MM.1S (cell line): Measurements from ENCODE around the gene DEDD2.

Experiments
- DNase-seq: peaks from one replicate; pipeline ENCODE4 v3.0.0-alpha.2; 2015
- H2AFZ ChIP-seq: fragments of 300-600 bp; sonication (generic); 2 replicates; pipeline ENCODE4 v1.6.0; 2016; ENCODE audit warnings: antibody characterized with exemption, low read length
- H3F3A ChIP-seq: fragments of 300-600 bp; sonication (generic); 2 replicates; pipeline ENCODE4 v1.6.1; 2016; ENCODE audit warnings: mild to moderate bottlenecking, antibody characterized with exemption, low read length, moderate library complexity, mixed read lengths; ENCODE audit not compliant: insufficient read depth
- H3K27ac ChIP-seq: fragments of 300-600 bp; sonication (generic); 2 replicates; pipeline ENCODE4 v1.5.1; 2016; ENCODE audit warnings: mild to moderate bottlenecking, low read length
- H3K27me3 ChIP-seq: fragments of 300-600 bp; sonication (generic); replicated peaks from 2 replicates; pipeline ENCODE4 v1.6.0; 2016; ENCODE audit warnings: low read length; ENCODE audit not compliant: insufficient read depth
- H3K36me3 ChIP-seq: fragments of 300-600 bp; sonication (generic); replicated peaks from 2 replicates; pipeline ENCODE4 v1.6.1; 2016; ENCODE audit warnings: mild to moderate bottlenecking, low read length, mixed read lengths; ENCODE audit not compliant: insufficient read depth
- H3K4me1 ChIP-seq: fragments of 300-600 bp; sonication (generic); 2 replicates; pipeline ENCODE4 v1.6.1; 2016; ENCODE audit warnings: low read length, mixed read lengths
- H3K4me2 ChIP-seq: fragments of 300-600 bp; sonication (generic); 2 replicates; pipeline ENCODE4 v1.6.0; 2016; ENCODE audit warnings: low read depth, low read length
- H3K4me3 ChIP-seq: fragments of 300-600 bp; sonication (generic); 2 replicates; pipeline ENCODE4 v1.5.1; 2016; ENCODE audit warnings: low read length, mixed read lengths
- H3K79me2 ChIP-seq: fragments of 300-600 bp; sonication (generic); 2 replicates; pipeline ENCODE4 v1.6.1; 2016; ENCODE audit warnings: mixed run types, low read length, mixed read lengths
- H3K9ac ChIP-seq: fragments of 300-600 bp; sonication (generic); 2 replicates; pipeline ENCODE4 v1.6.1; 2016; ENCODE audit warnings: low read length, mixed read lengths
- H3K9me2 ChIP-seq: fragments of 300-600 bp; sonication (generic); replicated peaks from 2 replicates; pipeline ENCODE4 v1.6.1; 2016; ENCODE audit warnings: mild to moderate bottlenecking, low read length, mixed read lengths; ENCODE audit not compliant: insufficient read depth
- H3K9me3 ChIP-seq: fragments of 300-600 bp; sonication (generic); replicated peaks from 2 replicates; pipeline ENCODE4 v1.6.1; 2016; ENCODE audit warnings: mild to moderate bottlenecking, low read length, mixed read lengths; ENCODE audit not compliant: insufficient read depth
- H4K20me1 ChIP-seq: fragments of 300-600 bp; sonication (generic); 2 replicates; pipeline ENCODE4 v1.6.1; 2016; ENCODE audit warnings: mild to moderate bottlenecking, low read length, moderate library complexity, mixed read lengths; ENCODE audit not compliant: insufficient read depth
- EZH2 ChIP-seq: fragments of 300-600 bp; sonication (generic); optimal IDR thresholded peaks from 2 replicates; pipeline ENCODE3; 2017; ENCODE audit warnings: low read depth, mild to moderate bottlenecking, antibody characterized with exemption, low read length, mixed read lengths
- EZH2phosphoT487 ChIP-seq: fragments of 300-600 bp; sonication (generic); IDR thresholded peaks from 2 replicates; pipeline ENCODE4 v1.6.1; 2018; ENCODE audit warnings: antibody characterized with exemption, low read length
- TF ChIP-seq, protein P1 (sequence below): fragments of 300-600 bp; sonication (generic); IDR thresholded peaks from 2 replicates; pipeline ENCODE4 v1.5.1; 2016; ENCODE audit warnings: antibody characterized with exemption, low read length, mixed read lengths

DEDD2 gene

DNA sequence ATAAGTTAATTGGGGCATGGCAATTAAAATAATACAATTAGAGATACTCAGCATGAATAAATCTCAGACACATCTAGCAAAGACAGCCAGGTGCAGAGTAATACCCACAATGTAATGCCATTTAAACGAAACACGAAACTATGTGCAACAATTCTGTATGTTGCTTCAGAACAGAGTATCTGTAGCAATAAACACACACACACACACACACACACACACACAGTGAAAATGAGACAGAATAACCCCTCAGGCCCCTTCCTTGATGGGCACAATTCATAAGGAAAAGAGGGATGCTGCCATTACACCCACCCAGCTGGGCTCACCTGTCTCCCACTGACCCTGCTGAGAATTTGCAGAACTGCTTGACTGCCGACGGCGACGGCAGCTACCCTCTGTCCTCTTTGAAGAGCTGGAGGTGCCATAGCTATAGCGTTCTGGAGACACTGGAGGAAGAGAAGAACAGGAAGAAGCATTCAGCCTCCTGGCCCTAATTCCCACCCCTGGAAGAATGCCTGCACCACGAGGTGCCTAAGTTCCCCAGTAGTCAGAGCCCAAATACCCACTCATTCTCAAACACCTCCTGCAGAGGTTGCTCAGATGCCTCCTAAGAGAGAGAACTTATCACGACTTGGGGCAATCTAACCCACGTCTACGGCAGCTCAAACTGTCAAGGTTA lies 2.5 kb downstream of the DEDD2 start:
- Histone ChIP-seq H3K27me3 (no peaks in the 10 kb centered on the region), H3K9me3 (no peaks in the 10 kb centered on the region), H3K4me2 (0 out of 2 replicates have a peak overlapping the region, but pooled peaks have one; percentile 96), H3K27ac (no peak overlapping the region), H3K79me2 (peaks cover 81% of the 10 kb centered on the region), H3K4me3 (no peak overlapping the region), H3F3A (peaks cover 6% of the 10 kb centered on the region), H3K36me3 (peaks cover 7% of the 10 kb centered on the region; the same call in 1 of the 2 replicates), H3K9ac (no peak overlapping the region), H2AFZ (no peak overlapping the region), H4K20me1 (peaks cover 20% of the 10 kb centered on the region), H3K4me1 (peaks cover 24% of the 10 kb centered on the region), H3K9me2 (no peaks in the 10 kb centered on the region)
- no peak for DNase-seq
- TF ChIP-seq, protein P1, sequence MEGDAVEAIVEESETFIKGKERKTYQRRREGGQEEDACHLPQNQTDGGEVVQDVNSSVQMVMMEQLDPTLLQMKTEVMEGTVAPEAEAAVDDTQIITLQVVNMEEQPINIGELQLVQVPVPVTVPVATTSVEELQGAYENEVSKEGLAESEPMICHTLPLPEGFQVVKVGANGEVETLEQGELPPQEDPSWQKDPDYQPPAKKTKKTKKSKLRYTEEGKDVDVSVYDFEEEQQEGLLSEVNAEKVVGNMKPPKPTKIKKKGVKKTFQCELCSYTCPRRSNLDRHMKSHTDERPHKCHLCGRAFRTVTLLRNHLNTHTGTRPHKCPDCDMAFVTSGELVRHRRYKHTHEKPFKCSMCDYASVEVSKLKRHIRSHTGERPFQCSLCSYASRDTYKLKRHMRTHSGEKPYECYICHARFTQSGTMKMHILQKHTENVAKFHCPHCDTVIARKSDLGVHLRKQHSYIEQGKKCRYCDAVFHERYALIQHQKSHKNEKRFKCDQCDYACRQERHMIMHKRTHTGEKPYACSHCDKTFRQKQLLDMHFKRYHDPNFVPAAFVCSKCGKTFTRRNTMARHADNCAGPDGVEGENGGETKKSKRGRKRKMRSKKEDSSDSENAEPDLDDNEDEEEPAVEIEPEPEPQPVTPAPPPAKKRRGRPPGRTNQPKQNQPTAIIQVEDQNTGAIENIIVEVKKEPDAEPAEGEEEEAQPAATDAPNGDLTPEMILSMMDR, result no peak
- TF ChIP-seq EZH2, result no peak
- no peak for TF ChIP-seq EZH2phosphoT487

DNA sequence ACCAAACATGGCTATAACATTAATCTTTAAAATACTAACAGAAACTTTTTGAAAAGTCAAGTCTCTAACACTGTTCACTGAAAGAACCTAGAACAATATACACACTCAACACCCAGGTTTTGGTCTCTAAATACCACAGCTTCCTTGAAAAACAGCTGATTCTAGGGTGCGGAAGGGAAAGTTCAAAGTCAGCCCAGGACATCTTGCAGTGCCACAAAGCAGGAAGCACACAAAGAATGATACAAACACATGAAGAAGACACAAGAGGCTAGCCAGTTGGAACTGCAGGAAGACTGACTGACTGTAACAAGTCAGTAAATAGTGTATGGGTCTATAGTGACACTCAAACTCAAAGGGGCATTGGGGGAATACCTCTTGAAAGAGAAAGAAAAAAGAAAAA lies 4.6 kb downstream of the DEDD2 start:
- H2AFZ ChIP-seq, result no peak overlapping the region
- DNase-seq, result no peak
- TF ChIP-seq, protein P1, result no peak
- TF ChIP-seq EZH2phosphoT487, result no peak
- no peaks in the 10 kb centered on the region for H3K9me2 ChIP-seq
- H3F3A ChIP-seq, result no peaks in the 10 kb centered on the region
- no peak overlapping the region for H3K27ac ChIP-seq
- no peak overlapping the region for H3K4me2 ChIP-seq
- H3K9me3 ChIP-seq, result no peaks in the 10 kb centered on the region
- peaks cover 18% of the 10 kb centered on the region; the same call in 1 of the 2 replicates for H3K36me3 ChIP-seq
- no peak overlapping the region for H3K9ac ChIP-seq
- H3K79me2 ChIP-seq, result peaks cover 95% of the 10 kb centered on the region
- no peaks in the 10 kb centered on the region for H3K27me3 ChIP-seq
- no peak overlapping the region for H3K4me3 ChIP-seq
- peaks cover 22% of the 10 kb centered on the region for H4K20me1 ChIP-seq
- peaks cover 18% of the 10 kb centered on the region for H3K4me1 ChIP-seq

DNA sequence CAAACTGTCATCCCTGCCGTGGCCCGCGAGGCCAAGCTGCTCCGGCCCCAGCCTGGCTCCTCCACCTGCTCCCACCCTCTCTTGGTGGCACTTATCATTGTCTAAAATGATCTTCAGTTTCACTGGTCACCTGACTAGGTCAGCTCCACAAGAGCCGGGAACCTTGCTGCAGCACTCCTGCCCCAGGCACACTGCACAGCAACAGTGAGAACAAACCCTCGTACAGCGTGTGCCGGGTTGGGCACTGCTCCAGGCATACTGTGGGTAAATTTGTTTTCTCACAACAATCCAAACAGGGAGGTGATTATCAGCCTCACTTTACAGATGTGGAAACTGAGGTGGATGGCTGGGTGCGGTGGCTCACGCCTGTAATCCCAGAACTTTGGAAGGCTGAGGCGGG lies 8.9 kb downstream of the DEDD2 start:
- H2AFZ ChIP-seq, result no peak overlapping the region
- TF ChIP-seq EZH2 (no peak), EZH2phosphoT487 (no peak)
- TF ChIP-seq, protein P1, result no peak
- H3K4me3 ChIP-seq, result no peak overlapping the region
- H3K9me2 ChIP-seq, result no peaks in the 10 kb centered on the region
- peaks cover 98% of the 10 kb centered on the region for H3K79me2 ChIP-seq
- H3K4me1 ChIP-seq, result peaks cover 8% of the 10 kb centered on the region
- no peak for DNase-seq
- no peak overlapping the region for H3K4me2 ChIP-seq
- no peak overlapping the region for H3K27ac ChIP-seq
- peaks cover 14% of the 10 kb centered on the region; the same call in 1 of the 2 replicates for H3K36me3 ChIP-seq
- H3K9me3 ChIP-seq, result no peaks in the 10 kb centered on the region
- peaks cover 5% of the 10 kb centered on the region; the same call in 1 of the 2 replicates for H4K20me1 ChIP-seq
- no peak overlapping the region for H3K9ac ChIP-seq
- H3F3A ChIP-seq, result no peaks in the 10 kb centered on the region
- H3K27me3 ChIP-seq, result no peaks in the 10 kb centered on the region
